HG02884 (cell line): Measurements from ENCODE around the gene PPP2R2D.
"Not testable (repeated sequence)": the region's sequence is repeated elsewhere in the genome, so short reads cannot be mapped to it uniquely, and the experiment has no call there.

Source experiments
- ATAC-seq: cut with Tn5 transposase; IDR thresholded peaks from one replicate; pipeline ENCODE4 v1.9.1; 2021; ENCODE audit warnings: mild to moderate bottlenecking, moderate library complexity; ENCODE audit not compliant: unreplicated experiment

Gene PPP2R2D

GRCh38 chr10:131905603-131906268 is 4.9 kb downstream of the PPP2R2D start:
- ATAC-seq: no peak

DNA sequence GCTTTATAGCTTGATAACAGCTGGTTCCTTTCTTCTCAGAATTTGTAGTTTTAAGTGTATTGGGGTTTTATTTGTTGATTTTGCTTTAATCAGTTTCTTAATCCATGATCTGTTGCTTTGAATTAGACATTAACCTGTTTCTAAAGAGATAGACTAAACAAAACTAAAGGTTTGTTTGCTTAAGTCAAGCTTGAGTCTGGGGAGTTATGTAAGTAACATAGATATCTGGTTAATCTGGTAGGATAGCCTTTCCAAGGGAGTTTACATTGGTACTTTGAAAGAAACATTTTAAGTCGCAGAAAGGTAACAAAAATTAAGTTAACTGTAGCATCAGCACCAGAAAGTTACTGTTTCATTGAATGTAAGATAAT is 5.4 kb downstream of the PPP2R2D start:
- ATAC-seq: no peak

DNA sequence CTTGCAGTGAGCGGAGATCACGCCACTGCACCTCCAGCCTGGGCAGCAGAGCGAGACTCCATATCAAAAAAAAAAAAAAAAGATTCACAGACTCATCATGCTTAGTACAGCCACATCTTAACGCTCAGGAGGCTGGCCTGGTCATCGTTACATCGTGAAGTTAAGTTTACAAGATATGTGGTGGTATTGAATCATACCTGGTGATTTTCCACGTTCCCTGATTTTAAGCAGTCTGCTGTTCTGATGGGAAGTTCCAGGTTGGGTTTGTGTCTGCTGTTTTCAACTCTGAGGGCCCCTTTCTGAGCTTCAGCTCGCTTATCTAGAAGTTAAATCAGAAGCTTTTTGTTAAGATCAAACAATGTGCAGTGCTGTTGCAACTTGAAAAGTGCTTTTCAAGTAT is 6.9 kb downstream of the PPP2R2D start:
- ATAC-seq: no peak

DNA sequence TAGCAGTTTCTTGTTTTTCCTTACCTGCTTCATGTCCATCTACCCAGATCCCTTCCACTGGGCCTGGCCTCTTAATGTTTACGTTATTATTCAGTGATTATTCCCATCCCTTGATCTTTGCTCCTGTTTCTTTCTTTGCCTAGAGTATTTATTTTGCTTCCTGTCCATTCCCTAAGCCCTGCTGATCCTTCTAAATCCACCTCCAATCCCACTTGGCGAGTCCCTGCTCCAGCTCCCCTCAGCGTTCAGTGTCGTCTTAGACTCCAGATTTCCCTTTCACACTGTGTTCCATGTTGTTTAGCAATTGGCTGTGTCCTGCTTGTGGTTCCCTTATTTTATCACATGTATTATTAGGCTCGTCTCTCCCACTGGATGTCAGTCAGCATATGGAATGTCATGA is 7.3 kb downstream of the PPP2R2D start:
- ATAC-seq: no peak

DNA sequence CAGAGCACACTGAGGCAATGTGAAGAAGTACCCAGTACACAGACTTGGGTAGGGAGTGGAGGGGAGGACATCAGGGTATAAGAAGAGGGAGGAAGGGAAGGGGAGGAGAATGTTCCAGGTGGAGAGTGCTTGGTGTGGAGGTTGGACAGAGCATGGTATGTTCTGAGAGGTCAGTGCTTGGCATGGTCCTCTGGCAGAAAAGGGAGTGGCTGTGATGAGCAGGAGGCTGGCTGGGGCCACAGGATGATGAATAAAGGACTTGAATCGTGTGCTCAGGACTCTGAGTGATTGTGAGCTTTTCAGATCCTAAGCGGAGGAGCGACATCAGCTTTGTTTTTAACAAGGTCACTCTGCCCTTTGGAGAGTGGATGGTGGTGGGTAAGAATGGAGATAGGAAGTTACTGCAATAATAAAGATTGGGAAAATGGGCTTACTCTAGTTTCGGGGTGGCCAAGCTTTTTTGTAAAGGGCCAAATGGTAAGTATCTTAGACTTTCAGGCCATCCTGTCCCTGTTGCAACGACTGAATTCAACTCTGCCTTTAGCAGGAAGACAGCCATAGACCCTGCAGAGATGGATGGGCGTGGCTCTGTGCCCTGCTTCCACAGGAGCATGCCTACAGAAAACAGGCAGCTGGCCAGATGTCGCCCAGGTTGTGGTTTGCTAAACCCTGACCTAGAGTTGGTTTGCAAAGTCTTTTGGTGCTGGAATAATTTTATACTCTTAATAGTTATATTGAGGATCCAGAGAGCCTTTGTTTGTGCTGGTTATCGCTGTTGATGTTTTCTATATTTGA is 8.4 kb downstream of the PPP2R2D start:
- ATAC-seq: no peak

DNA sequence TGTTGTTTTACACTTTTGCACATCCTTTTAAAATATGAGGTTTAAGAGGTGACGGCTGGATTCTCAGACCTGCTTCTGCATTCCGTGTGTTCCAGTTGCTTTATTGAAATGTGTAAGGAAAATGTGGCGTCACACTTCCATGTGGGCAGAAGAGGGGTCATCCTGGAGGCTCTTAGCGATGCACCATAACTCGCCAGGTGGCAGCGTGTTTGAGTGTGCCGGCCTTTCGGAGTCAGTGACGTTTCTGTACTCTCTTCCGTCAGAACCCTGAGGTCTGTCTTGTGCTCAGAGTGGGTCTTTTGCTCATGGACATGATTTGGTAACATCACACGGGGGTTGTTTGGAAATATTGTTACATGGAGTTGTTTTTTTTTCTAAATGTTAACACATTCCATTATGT is 9.1 kb downstream of the PPP2R2D start:
- no peak for ATAC-seq

- no peak for ATAC-seq
Observed at GRCh38 chr10:131910663-131911314, 10.0 kb downstream of the PPP2R2D start.

- no peak for ATAC-seq
Observed at GRCh38 chr10:131911451-131911850, 10.6 kb downstream of the PPP2R2D start.

- no peak for ATAC-seq
Observed at GRCh38 chr10:131912620-131913019, 11.8 kb downstream of the PPP2R2D start.

DNA sequence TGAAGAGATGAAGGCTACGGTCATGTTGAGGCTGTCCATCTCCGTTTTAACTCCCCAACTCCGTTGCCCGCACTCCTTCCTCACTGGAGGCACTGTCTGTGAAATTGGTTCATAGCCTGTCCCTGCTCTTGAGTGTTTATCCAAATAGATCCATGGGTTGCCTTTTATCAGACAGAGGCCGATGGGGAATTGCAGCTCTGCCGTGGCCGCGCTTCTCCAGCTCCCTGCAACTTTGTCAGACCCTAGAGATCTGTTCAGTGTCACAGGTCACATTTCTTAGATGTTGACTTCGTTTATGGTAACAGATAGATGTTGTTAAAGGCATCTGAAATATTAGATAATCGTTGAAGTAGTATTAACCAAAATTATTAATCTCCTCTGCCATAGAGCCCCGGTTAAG is 14.7 kb downstream of the PPP2R2D start:
- no peak for ATAC-seq

GRCh38 chr10:131915990-131916766 is 15.4 kb downstream of the PPP2R2D start:
- ATAC-seq: no peak

DNA sequence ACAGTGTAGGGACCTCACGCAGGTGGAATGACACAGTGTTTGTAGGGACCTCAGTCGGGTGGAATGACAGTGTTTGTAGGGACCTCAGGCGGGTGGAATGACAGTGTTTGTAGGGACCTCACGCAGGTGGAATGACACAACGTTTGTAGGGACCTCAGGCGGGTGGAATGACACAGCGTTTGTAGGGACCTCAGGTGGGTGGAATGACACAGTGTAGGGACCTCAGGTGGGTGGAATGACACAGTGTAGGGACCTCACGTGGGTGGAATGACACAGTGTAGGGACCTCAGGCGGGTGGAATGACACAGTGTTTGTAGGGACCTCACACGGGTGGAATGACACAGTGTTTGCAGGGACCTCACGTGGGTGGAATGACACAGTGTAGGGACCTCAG is 16.0 kb downstream of the PPP2R2D start:
- not testable (repeated sequence) for ATAC-seq

- ATAC-seq: not testable (repeated sequence)
Observed at GRCh38 chr10:131917496-131917895, 16.7 kb downstream of the PPP2R2D start.

DNA sequence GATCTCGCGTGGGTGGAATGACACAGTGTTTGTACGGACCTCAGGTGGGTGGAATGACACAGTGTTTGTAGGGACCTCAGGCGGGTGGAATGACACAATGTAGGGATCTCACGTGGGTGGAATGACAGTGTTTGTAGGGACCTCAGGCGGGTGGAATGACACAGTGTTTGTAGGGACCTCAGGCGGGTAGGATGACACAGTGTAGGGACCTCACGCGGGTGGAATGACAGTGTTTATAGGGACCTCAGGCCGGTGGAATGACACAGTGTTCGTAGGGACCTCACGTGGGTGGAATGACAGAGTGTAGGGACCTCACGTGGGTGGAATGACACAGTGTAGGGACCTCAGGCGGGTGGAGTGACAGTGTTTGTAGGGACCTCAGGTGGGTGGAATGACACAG is 18.7 kb downstream of the PPP2R2D start:
- ATAC-seq: not testable (repeated sequence)

- no peak for ATAC-seq
Observed at GRCh38 chr10:131920151-131920550, 19.3 kb downstream of the PPP2R2D start.

DNA sequence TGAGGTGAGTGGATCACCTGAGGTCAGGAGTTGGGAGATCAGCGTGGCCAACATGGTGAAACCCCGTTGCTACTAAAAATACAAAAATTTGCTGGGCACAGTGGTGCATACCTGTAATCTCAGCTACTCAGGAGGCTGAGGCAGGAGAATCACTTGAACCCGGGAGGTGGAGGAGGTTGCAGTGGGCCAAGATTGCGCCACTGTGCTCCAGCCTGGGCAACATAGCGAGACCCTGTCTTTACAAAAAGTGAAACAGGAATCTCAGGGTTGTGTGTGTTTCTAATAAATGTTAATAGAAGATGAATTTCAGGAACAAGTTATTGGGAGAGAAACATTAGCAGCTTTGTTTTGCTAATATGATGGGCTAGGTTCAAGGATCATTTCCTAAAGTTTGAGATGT is 19.9 kb downstream of the PPP2R2D start:
- no peak for ATAC-seq

GRCh38 chr10:131921184-131921583 is 20.4 kb downstream of the PPP2R2D start:
- ATAC-seq: no peak

DNA sequence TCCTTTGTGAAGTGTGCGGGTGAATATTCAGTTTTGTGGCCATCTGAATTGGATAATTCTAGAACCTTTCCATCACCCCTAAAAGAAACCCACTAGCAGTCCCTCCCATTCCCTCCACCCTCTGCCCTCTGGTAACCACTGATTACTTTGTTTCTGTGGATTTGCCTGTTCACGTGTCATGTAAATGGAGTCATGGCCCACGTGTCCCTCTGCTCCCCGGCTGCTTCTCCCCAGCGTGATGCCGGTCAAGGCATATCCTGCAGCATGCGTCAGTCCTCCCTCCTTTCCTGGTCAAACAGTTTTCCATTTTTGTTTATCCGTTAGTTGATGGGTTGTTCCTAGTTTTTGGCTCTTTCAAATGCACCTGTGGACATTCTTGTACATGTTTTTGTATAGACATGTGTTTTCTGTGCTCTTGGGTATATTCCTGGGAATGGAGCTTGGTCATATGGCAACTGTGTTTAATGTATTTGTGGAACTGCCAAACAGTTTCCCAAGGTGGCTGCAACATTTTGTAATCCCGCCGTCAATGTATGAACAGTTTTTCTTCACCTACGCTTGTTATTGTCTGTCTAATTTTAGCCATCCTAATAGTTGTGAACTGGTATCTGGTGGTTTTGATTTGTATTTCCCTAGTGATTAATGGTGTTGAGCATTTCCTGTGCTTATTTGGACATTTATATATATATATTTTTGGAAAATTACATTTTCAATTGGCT is 22.4 kb downstream of the PPP2R2D start:
- ATAC-seq: no peak

- ATAC-seq: no peak
Observed at GRCh38 chr10:131925011-131925649, 24.3 kb downstream of the PPP2R2D start.

DNA sequence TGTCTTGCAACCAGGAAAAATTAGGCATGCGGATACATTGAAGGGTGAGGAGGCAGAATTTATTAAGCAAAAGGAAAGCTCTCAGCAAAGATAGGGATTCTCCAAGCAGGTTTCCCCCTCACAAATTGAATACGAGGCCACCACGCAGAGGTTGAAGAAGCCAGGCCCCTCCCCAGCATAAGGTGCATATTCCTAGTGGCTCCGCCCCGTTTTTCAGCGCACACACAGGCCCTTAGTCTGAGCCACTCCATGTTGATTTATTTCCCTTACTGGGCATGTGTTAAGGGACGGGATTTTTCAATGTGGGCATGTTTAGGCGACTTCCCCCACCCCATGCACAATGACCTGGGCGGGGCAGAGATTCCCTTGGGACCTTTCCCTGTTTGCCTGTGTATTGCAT is 24.9 kb downstream of the PPP2R2D start:
- no peak for ATAC-seq
